Measurements from ENCODE around the gene RAPGEF1. TPM values are rescaled to one million over a fixed set of nuclear protein-coding genes. Genes with fewer than 3 reads are reported as not detected.

Gene RAPGEF1
- total RNA-seq, 2 experiments from 2014 or later = 91.9 to 92.3 TPM

DNA sequence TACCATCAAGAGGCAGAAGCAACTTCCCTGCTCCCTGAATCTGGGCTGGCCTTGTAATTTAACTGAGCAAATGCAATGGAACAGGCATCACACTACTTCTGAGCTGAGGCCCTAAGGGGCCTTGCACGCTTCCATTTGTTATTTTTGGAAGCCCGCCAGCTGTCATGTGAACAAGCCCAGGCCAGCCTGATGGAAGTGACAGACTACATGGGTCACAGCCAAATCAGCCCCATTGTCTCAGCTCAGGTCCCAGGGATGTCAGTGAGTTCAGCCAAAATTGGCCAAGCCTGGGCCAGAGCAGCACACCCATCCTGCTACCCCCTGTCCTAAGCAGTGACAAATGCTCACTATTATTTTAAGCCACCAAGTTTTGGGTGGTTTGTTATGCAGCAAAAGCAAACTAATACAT is 121.8 kb downstream of the RAPGEF1 start:
- intact Hi-C loops (cut with micrococcal nuclease) = no loop called here
- no peak overlapping the region for H3K4me3 Mint-ChIP-seq
- H3K27me3 Mint-ChIP-seq = no peaks in the 10 kb centered on the region
- no peak overlapping the region for H3K27ac Mint-ChIP-seq
- H3K9me3 Mint-ChIP-seq = no peaks in the 10 kb centered on the region
- peaks cover 51% of the 10 kb centered on the region for H3K36me3 Mint-ChIP-seq
- DNase-seq = no peak
- ChIA-PET POLR2A (no interaction called here), CTCF (no interaction called here)
- no peaks in the 10 kb centered on the region for H3K4me1 Mint-ChIP-seq (ENCODE audit: low read depth)

- Mint-ChIP-seq H3K4me3 (no peak overlapping the region), H3K27me3 (no peaks in the 10 kb centered on the region), H3K27ac (no peak overlapping the region), H3K36me3 (peaks cover 54% of the 10 kb centered on the region), H3K4me1 (ENCODE audit: low read depth) (no peaks in the 10 kb centered on the region), H3K9me3 (no peaks in the 10 kb centered on the region)
- DNase-seq = no peak
- POLR2A ChIA-PET = no interaction called here
- intact Hi-C loops (cut with micrococcal nuclease) = no loop called here
- CTCF ChIA-PET = no interaction called here
Observed at GRCh38 chr9:131617611-131618010, 122.3 kb downstream of the RAPGEF1 start.

- intact Hi-C loops (cut with micrococcal nuclease) = no loop called here
- no peak overlapping the region for H3K4me3 Mint-ChIP-seq
- H3K4me1 Mint-ChIP-seq (ENCODE audit: low read depth) = no peaks in the 10 kb centered on the region
- H3K36me3 Mint-ChIP-seq = peaks cover 54% of the 10 kb centered on the region
- ChIA-PET CTCF (no interaction called here), POLR2A (no interaction called here)
- no peaks in the 10 kb centered on the region for H3K27me3 Mint-ChIP-seq
- H3K9me3 Mint-ChIP-seq = no peaks in the 10 kb centered on the region
- H3K27ac Mint-ChIP-seq = peak overlapping the region; percentile 48
- DNase-seq = no peak
Observed at GRCh38 chr9:131616983-131617604, 122.8 kb downstream of the RAPGEF1 start.

- H3K27me3 Mint-ChIP-seq = no peaks in the 10 kb centered on the region
- H3K27ac Mint-ChIP-seq = no peak overlapping the region
- ChIA-PET POLR2A (no interaction called here), CTCF (no interaction called here)
- H3K4me1 Mint-ChIP-seq (ENCODE audit: low read depth) = no peaks in the 10 kb centered on the region
- H3K4me3 Mint-ChIP-seq = no peak overlapping the region
- H3K9me3 Mint-ChIP-seq = no peaks in the 10 kb centered on the region
- H3K36me3 Mint-ChIP-seq = peaks cover 41% of the 10 kb centered on the region
- intact Hi-C loops (cut with micrococcal nuclease) = no loop called here
- DNase-seq = no peak
Observed at GRCh38 chr9:131614340-131614915, 125.4 kb downstream of the RAPGEF1 start.

DNA sequence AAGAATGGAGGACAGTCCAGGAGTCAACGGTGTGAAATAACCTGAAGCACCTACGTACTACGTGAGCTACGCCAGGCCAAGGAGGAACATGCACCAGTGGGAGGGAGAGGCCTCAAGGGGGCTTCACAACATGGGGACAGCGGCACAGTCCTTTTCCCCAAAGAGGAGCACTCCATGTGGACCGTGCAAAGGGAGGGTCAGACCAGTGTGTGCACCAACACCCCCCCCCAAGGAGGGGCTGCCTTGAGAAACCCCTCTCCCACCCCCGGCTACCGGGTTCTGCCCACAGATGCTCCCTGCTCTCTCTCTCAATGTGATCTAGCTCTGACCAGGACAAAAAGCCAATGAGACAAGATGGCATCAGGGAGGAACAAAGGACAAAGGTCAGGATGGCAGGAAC is 126.0 kb downstream of the RAPGEF1 start:
- Mint-ChIP-seq H3K27me3 (no peaks in the 10 kb centered on the region), H3K4me1 (ENCODE audit: low read depth) (no peaks in the 10 kb centered on the region), H3K27ac (no peak overlapping the region), H3K4me3 (no peak overlapping the region), H3K9me3 (no peaks in the 10 kb centered on the region), H3K36me3 (peaks cover 39% of the 10 kb centered on the region)
- ChIA-PET POLR2A (no interaction called here), CTCF (interaction anchor here (1.1 kb wide), 1 partner anchor 123 kb away, joined by 3 read pairs; no protein-coding TSS in a partner anchor)
- intact Hi-C loops (cut with micrococcal nuclease) = no loop called here
- DNase-seq = no peak

GRCh38 chr9:131612851-131613250 is 127.0 kb downstream of the RAPGEF1 start:
- no peaks in the 10 kb centered on the region for H3K9me3 Mint-ChIP-seq
- H3K4me1 Mint-ChIP-seq (ENCODE audit: low read depth) = no peaks in the 10 kb centered on the region
- DNase-seq = no peak
- intact Hi-C loops (cut with micrococcal nuclease) = no loop called here
- CTCF ChIA-PET = interaction anchor here (1.1 to 1.3 kb wide), 3 partner anchors 22 to 126 kb away, joined by 3 to 4 read pairs (median 3); no protein-coding TSS in a partner anchor
- POLR2A ChIA-PET = no interaction called here
- H3K36me3 Mint-ChIP-seq = peaks cover 34% of the 10 kb centered on the region
- no peak overlapping the region for H3K27ac Mint-ChIP-seq
- H3K27me3 Mint-ChIP-seq = no peaks in the 10 kb centered on the region
- no peak overlapping the region for H3K4me3 Mint-ChIP-seq

DNA sequence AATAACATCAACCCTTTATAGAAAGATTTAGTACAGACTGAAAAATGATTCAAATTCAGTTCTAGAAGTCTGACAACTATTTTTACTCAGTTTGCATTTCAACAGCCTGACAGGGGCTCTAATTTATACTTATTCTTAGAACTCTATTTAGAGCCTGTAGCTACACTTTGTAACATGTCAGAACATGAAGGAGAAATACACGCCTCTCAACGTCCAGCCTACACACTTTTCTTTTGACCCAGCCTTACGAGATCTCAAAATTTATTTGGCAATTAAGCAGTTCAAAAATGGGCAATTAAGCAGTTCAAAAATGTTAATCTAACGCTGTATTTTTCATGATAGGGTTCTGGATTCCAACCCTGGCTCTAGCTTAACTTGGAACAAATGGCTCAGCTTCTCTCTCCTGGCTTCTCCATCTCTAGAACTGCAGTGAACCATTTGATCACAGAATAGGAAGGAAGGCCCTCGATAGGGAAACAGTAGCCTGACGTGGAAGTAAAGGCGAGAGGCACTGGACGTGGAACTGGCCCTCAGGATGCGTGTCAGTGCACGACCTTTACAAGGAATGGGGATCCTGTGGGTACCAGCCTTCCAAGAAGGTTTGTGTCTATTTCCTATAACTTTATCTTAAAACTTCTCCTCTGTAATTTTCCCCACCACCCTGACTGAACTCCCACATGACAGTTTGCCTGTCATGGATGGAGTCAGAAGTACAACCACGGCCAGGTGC is 128.1 kb downstream of the RAPGEF1 start:
- Mint-ChIP-seq H3K4me3 (no peak overlapping the region), H3K9me3 (no peaks in the 10 kb centered on the region), H3K36me3 (peaks cover 35% of the 10 kb centered on the region), H3K27ac (peak overlapping the region; percentile 16), H3K4me1 (ENCODE audit: low read depth) (no peaks in the 10 kb centered on the region), H3K27me3 (no peaks in the 10 kb centered on the region)
- ChIA-PET POLR2A (no interaction called here), CTCF (interaction anchor here (1.2 to 1.3 kb wide), 2 partner anchors 21 to 127 kb away, joined by 3 to 4 read pairs; no protein-coding TSS in a partner anchor)
- intact Hi-C loops (cut with micrococcal nuclease) = no loop called here
- no peak for DNase-seq

GRCh38 chr9:131610231-131610761 is 129.6 kb downstream of the RAPGEF1 start:
- Mint-ChIP-seq H3K4me1 (ENCODE audit: low read depth) (no peaks in the 10 kb centered on the region), H3K9me3 (no peaks in the 10 kb centered on the region), H3K4me3 (no peak overlapping the region), H3K27ac (no peak overlapping the region), H3K27me3 (no peaks in the 10 kb centered on the region), H3K36me3 (peaks cover 25% of the 10 kb centered on the region)
- ChIA-PET CTCF (interaction anchor here (1.1 kb wide), 2 partner anchors 19 to 129 kb away, joined by 3 to 5 read pairs; no protein-coding TSS in a partner anchor), POLR2A (interaction anchor here (0.7 to 1.0 kb wide), 2 partner anchors 32 to 130 kb away, joined by 3 read pairs; no protein-coding TSS in a partner anchor)
- no peak for DNase-seq
- intact Hi-C loops (cut with micrococcal nuclease) = no loop called here

GRCh38 chr9:131609099-131609830 is 130.6 kb downstream of the RAPGEF1 start:
- intact Hi-C loops (cut with micrococcal nuclease) = no loop called here
- no peak for DNase-seq
- Mint-ChIP-seq H3K36me3 (peaks cover 32% of the 10 kb centered on the region), H3K27ac (no peak overlapping the region), H3K4me1 (ENCODE audit: low read depth) (no peaks in the 10 kb centered on the region), H3K4me3 (no peak overlapping the region), H3K27me3 (no peaks in the 10 kb centered on the region), H3K9me3 (no peaks in the 10 kb centered on the region)
- POLR2A ChIA-PET = no interaction called here
- CTCF ChIA-PET = interaction anchor here (1.0 kb wide), 2 partner anchors 131 to 556 kb away, joined by 3 read pairs; no protein-coding TSS in a partner anchor

- H3K4me1 Mint-ChIP-seq (ENCODE audit: low read depth) = no peaks in the 10 kb centered on the region
- intact Hi-C loops (cut with micrococcal nuclease) = no loop called here
- no peaks in the 10 kb centered on the region for H3K9me3 Mint-ChIP-seq
- DNase-seq = no peak
- no peaks in the 10 kb centered on the region for H3K27me3 Mint-ChIP-seq
- H3K27ac Mint-ChIP-seq = no peak overlapping the region
- H3K4me3 Mint-ChIP-seq = no peak overlapping the region
- peaks cover 33% of the 10 kb centered on the region for H3K36me3 Mint-ChIP-seq
- POLR2A ChIA-PET = no interaction called here
- CTCF ChIA-PET = interaction anchor here (1.0 kb wide), 2 partner anchors 132 to 555 kb away, joined by 3 read pairs; no protein-coding TSS in a partner anchor
Observed at GRCh38 chr9:131608493-131609037, 131.3 kb downstream of the RAPGEF1 start.

GRCh38 chr9:131607591-131607990 is 132.3 kb downstream of the RAPGEF1 start:
- Mint-ChIP-seq H3K4me3 (no peak overlapping the region), H3K9me3 (no peaks in the 10 kb centered on the region), H3K27ac (no peak overlapping the region), H3K27me3 (no peaks in the 10 kb centered on the region), H3K4me1 (ENCODE audit: low read depth) (no peaks in the 10 kb centered on the region), H3K36me3 (peaks cover 24% of the 10 kb centered on the region)
- intact Hi-C loops (cut with micrococcal nuclease) = no loop called here
- CTCF ChIA-PET = no interaction called here
- no peak for DNase-seq
- POLR2A ChIA-PET = no interaction called here
